Liver (tissue), 9 donors: ENCODE measurements around the gene MAST2. TPM values are rescaled to one million over a fixed set of nuclear protein-coding genes. Genes with fewer than 3 reads are reported as not detected.

ENCODE experiments used
- DNase-seq: peaks from one replicate; pipeline ENCODE4 v3.0.0-alpha.2; 2017; ENCODE audit warnings: low spot score
- H3K27ac ChIP-seq, 2 donors: one replicate each; pipeline ENCODE4 v1.7.0; 2013; ENCODE audit warnings: inconsistent platforms in 2 of 2, low read length in 2 of 2, control low read depth in 1 of 2, low read depth in 1 of 2, mild to moderate bottlenecking in 1 of 2
- H3K27me3 ChIP-seq, 4 donors: one replicate each; pipeline versions ENCODE4 v1.6.1 to v1.7.0; 2013; ENCODE audit warnings: low read length in 3 of 4, inconsistent platforms in 1 of 4, mild to moderate bottlenecking in 1 of 4, moderate library complexity in 1 of 4; ENCODE audit not compliant: control insufficient read depth in 4 of 4, insufficient read depth in 4 of 4
- H3K36me3 ChIP-seq, 4 donors: one replicate each; pipeline versions ENCODE4 v1.6.1 to v1.7.0; 2013; ENCODE audit warnings: low read length in 3 of 4, mild to moderate bottlenecking in 3 of 4, low read depth in 1 of 4, moderate library complexity in 1 of 4; ENCODE audit not compliant: control insufficient read depth in 4 of 4, insufficient read depth in 3 of 4
- H3K4me1 ChIP-seq, 4 donors: one replicate each; pipeline versions ENCODE4 v1.6.1 to v1.7.0; 2013; ENCODE audit warnings: low read length in 3 of 4, mild to moderate bottlenecking in 3 of 4, moderate library complexity in 1 of 4; ENCODE audit not compliant: control insufficient read depth in 4 of 4, insufficient read depth in 4 of 4
- H3K4me3 ChIP-seq, 3 donors: one replicate each; pipeline versions ENCODE4 v1.6.1 to v1.7.0; 2013; ENCODE audit warnings: low read length in 3 of 3, control low read depth in 1 of 3, low read depth in 1 of 3, mild to moderate bottlenecking in 1 of 3
- H3K9ac ChIP-seq, 2 donors: one replicate each; pipeline ENCODE4 v1.7.0; 2013; ENCODE audit warnings: low read length in 2 of 2, mild to moderate bottlenecking in 2 of 2, moderate library complexity in 2 of 2, control low read depth in 1 of 2, low read depth in 1 of 2
- H3K9me3 ChIP-seq, 4 donors: one replicate each; pipeline versions ENCODE4 v1.6.1 to v1.7.0; 2013; ENCODE audit warnings: low read length in 3 of 4; ENCODE audit not compliant: control insufficient read depth in 4 of 4
- EGR1 ChIP-seq, 2 donors: IDR thresholded peaks; 2 replicates each; pipeline ENCODE4 v1.6.1; 2016 to 2018; ENCODE audit warnings: antibody characterized with exemption in 2 of 2, low read depth in 2 of 2
- FOXA1 ChIP-seq: IDR thresholded peaks from 2 replicates; pipeline ENCODE4 v1.6.1; 2016; ENCODE audit warnings: antibody characterized with exemption
- FOXA2 ChIP-seq: IDR thresholded peaks from 2 replicates; pipeline ENCODE4 v1.6.1; 2016; ENCODE audit warnings: antibody characterized with exemption
- GABPA ChIP-seq, 2 donors: IDR thresholded peaks in 1 of 2; conservative IDR thresholded peaks in 1 of 2; 2 replicates each; pipeline ENCODE4 v1.6.1; 2016; ENCODE audit warnings: antibody characterized with exemption in 2 of 2, mild to moderate bottlenecking in 1 of 2, moderate library complexity in 1 of 2
- HNF4A ChIP-seq, 2 donors: conservative IDR thresholded peaks; 2 replicates each; pipeline ENCODE4 v1.6.1; 2016; ENCODE audit warnings: antibody characterized with exemption in 2 of 2, mild to moderate bottlenecking in 2 of 2
- HNF4G ChIP-seq: IDR thresholded peaks from 2 replicates; pipeline ENCODE4 v1.6.1; 2016; ENCODE audit warnings: antibody characterized with exemption
- JUND ChIP-seq, 2 donors: IDR thresholded peaks; 2 replicates each; pipeline ENCODE4 v1.6.1; 2016; ENCODE audit warnings: antibody characterized with exemption in 2 of 2
- NR2F2 ChIP-seq: IDR thresholded peaks from 2 replicates; pipeline ENCODE4 v1.6.1; 2016; ENCODE audit warnings: antibody characterized with exemption
- RAD21 ChIP-seq, 2 donors: IDR thresholded peaks; 2 replicates each; pipeline ENCODE4 v1.6.1; 2016; ENCODE audit warnings: antibody characterized with exemption in 2 of 2, mild to moderate bottlenecking in 2 of 2
- RXRA ChIP-seq, 2 donors: IDR thresholded peaks; 2 replicates each; pipeline ENCODE4 v1.6.1; 2017 to 2018; ENCODE audit warnings: antibody characterized with exemption in 2 of 2, mild to moderate bottlenecking in 1 of 2
- SP1 ChIP-seq: IDR thresholded peaks from 2 replicates; pipeline ENCODE4 v1.6.1; 2018; ENCODE audit warnings: antibody characterized with exemption, mild to moderate bottlenecking
- TAF1 ChIP-seq: conservative IDR thresholded peaks from 2 replicates; pipeline ENCODE4 v1.6.1; 2016; ENCODE audit warnings: antibody characterized with exemption, mild to moderate bottlenecking
- YY1 ChIP-seq: IDR thresholded peaks from 2 replicates; pipeline ENCODE4 v1.6.1; 2016; ENCODE audit warnings: antibody characterized with exemption, mild to moderate bottlenecking
- WGBS: extraction: QIAGEN DNeasy Blood & Tissue Kit; methylation state at CpG from one replicate; pipeline ENCODE4 v1.1.7; 2013; 5-methylcytosine and 5-hydroxymethylcytosine counted together
- polyA plus RNA-seq, 2 donors: library from polyadenylated mRNA; stranded (reverse) in 1 of 2; unstranded in 1 of 2; fragments of 200-250 nt in 1 of 2; fragments of >200 nt in 1 of 2; fragmentation: Nextera tagmentation in 1 of 2; extraction: Ambion mirVana in 1 of 2; gene quantifications; one replicate each; pipeline versions ENCODE4 v1.2.1 to v1.2.3, GENCODE V29; 2013 to 2015
- total RNA-seq, 2 donors: library from RNA; depleted of rRNA; stranded (reverse); fragments of >200 nt; gene quantifications; one replicate each; pipeline ENCODE4 v1.2.3, GENCODE V29; 2014
- TF ChIP-seq, protein P1 (sequence below): IDR thresholded peaks from 2 replicates; pipeline ENCODE4 v1.6.1; 2016; ENCODE audit warnings: antibody characterized with exemption
- TF ChIP-seq, protein P2 (sequence below): IDR thresholded peaks from 2 replicates; pipeline ENCODE4 v1.6.1; 2016; ENCODE audit warnings: antibody characterized with exemption
- TF ChIP-seq, protein P3 (sequence below): IDR thresholded peaks from 2 replicates; pipeline ENCODE4 v1.6.1; 2016; ENCODE audit warnings: antibody characterized with exemption, mild to moderate bottlenecking
- TF ChIP-seq, protein P4 (sequence below): fragments of 150-350 bp; IDR thresholded peaks from 2 replicates; pipeline ENCODE4 v1.5.1; 2017; ENCODE audit warnings: improper control_type of control experiment, low read depth, low read length; ENCODE audit not compliant: missing input control
- TF ChIP-seq, protein P5 (sequence below): IDR thresholded peaks from 2 replicates; pipeline ENCODE4 v1.6.1; 2016; ENCODE audit warnings: antibody characterized with exemption
- donor health status: healthy.
- donor health status: healthy.
- donor health status: healthy.
- donor health status: healthy.
- donor health status: healthy.

The MAST2 gene
- total and polyA plus RNA-seq, 4 donors: 4.8 to 9.6 (median 5.7) TPM

- Histone ChIP-seq H3K4me1 (no peaks in the 10 kb centered on the region), H3K36me3 (no peaks in the 10 kb centered on the region), H3K9ac (no peak overlapping the region), H3K27ac (no peak overlapping the region), H3K9me3 (no peaks in the 10 kb centered on the region), H3K4me3 (no peak overlapping the region), H3K27me3 (no peaks in the 10 kb centered on the region)
- TF ChIP-seq NR2F2 (no peak), JUND (IDR thresholded peaks at IDR 0.05) (no peak), EGR1 (IDR thresholded peaks at IDR 0.05; ENCODE audit: low read depth in 2 of 2) (no peak), GABPA (IDR thresholded peaks at IDR 0.05 in 1 of 2, conservative IDR thresholded peaks at IDR 0.05 in 1 of 2) (no peak), FOXA1 (no peak), TAF1 (no peak), RAD21 (IDR thresholded peaks at IDR 0.05) (no peak), SP1 (no peak), FOXA2 (no peak), HNF4G (no peak), HNF4A (conservative IDR thresholded peaks at IDR 0.05) (no peak), RXRA (IDR thresholded peaks at IDR 0.05) (no peak), YY1 (no peak)
- TF ChIP-seq, protein P1, sequence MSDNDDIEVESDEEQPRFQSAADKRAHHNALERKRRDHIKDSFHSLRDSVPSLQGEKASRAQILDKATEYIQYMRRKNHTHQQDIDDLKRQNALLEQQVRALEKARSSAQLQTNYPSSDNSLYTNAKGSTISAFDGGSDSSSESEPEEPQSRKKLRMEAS: no peak
- TF ChIP-seq, protein P2, sequence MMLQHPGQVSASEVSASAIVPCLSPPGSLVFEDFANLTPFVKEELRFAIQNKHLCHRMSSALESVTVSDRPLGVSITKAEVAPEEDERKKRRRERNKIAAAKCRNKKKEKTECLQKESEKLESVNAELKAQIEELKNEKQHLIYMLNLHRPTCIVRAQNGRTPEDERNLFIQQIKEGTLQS: no peak
- TF ChIP-seq, protein P3, sequence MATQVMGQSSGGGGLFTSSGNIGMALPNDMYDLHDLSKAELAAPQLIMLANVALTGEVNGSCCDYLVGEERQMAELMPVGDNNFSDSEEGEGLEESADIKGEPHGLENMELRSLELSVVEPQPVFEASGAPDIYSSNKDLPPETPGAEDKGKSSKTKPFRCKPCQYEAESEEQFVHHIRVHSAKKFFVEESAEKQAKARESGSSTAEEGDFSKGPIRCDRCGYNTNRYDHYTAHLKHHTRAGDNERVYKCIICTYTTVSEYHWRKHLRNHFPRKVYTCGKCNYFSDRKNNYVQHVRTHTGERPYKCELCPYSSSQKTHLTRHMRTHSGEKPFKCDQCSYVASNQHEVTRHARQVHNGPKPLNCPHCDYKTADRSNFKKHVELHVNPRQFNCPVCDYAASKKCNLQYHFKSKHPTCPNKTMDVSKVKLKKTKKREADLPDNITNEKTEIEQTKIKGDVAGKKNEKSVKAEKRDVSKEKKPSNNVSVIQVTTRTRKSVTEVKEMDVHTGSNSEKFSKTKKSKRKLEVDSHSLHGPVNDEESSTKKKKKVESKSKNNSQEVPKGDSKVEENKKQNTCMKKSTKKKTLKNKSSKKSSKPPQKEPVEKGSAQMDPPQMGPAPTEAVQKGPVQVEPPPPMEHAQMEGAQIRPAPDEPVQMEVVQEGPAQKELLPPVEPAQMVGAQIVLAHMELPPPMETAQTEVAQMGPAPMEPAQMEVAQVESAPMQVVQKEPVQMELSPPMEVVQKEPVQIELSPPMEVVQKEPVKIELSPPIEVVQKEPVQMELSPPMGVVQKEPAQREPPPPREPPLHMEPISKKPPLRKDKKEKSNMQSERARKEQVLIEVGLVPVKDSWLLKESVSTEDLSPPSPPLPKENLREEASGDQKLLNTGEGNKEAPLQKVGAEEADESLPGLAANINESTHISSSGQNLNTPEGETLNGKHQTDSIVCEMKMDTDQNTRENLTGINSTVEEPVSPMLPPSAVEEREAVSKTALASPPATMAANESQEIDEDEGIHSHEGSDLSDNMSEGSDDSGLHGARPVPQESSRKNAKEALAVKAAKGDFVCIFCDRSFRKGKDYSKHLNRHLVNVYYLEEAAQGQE: no peak
- TF ChIP-seq, protein P4, sequence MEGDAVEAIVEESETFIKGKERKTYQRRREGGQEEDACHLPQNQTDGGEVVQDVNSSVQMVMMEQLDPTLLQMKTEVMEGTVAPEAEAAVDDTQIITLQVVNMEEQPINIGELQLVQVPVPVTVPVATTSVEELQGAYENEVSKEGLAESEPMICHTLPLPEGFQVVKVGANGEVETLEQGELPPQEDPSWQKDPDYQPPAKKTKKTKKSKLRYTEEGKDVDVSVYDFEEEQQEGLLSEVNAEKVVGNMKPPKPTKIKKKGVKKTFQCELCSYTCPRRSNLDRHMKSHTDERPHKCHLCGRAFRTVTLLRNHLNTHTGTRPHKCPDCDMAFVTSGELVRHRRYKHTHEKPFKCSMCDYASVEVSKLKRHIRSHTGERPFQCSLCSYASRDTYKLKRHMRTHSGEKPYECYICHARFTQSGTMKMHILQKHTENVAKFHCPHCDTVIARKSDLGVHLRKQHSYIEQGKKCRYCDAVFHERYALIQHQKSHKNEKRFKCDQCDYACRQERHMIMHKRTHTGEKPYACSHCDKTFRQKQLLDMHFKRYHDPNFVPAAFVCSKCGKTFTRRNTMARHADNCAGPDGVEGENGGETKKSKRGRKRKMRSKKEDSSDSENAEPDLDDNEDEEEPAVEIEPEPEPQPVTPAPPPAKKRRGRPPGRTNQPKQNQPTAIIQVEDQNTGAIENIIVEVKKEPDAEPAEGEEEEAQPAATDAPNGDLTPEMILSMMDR: no peak
- TF ChIP-seq, protein P5, sequence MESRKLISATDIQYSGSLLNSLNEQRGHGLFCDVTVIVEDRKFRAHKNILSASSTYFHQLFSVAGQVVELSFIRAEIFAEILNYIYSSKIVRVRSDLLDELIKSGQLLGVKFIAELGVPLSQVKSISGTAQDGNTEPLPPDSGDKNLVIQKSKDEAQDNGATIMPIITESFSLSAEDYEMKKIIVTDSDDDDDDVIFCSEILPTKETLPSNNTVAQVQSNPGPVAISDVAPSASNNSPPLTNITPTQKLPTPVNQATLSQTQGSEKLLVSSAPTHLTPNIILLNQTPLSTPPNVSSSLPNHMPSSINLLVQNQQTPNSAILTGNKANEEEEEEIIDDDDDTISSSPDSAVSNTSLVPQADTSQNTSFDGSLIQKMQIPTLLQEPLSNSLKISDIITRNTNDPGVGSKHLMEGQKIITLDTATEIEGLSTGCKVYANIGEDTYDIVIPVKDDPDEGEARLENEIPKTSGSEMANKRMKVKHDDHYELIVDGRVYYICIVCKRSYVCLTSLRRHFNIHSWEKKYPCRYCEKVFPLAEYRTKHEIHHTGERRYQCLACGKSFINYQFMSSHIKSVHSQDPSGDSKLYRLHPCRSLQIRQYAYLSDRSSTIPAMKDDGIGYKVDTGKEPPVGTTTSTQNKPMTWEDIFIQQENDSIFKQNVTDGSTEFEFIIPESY: no peak
- WGBS: 6% methylated on average over 1 of the region's 1 CpG
- no peak for DNase-seq
Observed at GRCh38 chr1:45943185-45943584, 139.8 kb downstream of the MAST2 start.
